CD4-positive, alpha-beta T cell treated with Interleukin-12 subunit alpha and Interleukin-12 subunit beta, for 1 hour (primary cell): ENCODE measurements around the gene CENPL.
"Not testable (repeated sequence)": the region's sequence is repeated elsewhere in the genome, so short reads cannot be mapped to it uniquely, and the experiment has no call there.

ENCODE experiments used
- DNase-seq: peaks from one replicate; pipeline ENCODE4 v3.0.0-alpha.2; 2020

The CENPL gene, protein sequence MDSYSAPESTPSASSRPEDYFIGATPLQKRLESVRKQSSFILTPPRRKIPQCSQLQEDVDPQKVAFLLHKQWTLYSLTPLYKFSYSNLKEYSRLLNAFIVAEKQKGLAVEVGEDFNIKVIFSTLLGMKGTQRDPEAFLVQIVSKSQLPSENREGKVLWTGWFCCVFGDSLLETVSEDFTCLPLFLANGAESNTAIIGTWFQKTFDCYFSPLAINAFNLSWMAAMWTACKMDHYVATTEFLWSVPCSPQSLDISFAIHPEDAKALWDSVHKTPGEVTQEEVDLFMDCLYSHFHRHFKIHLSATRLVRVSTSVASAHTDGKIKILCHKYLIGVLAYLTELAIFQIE

DNA sequence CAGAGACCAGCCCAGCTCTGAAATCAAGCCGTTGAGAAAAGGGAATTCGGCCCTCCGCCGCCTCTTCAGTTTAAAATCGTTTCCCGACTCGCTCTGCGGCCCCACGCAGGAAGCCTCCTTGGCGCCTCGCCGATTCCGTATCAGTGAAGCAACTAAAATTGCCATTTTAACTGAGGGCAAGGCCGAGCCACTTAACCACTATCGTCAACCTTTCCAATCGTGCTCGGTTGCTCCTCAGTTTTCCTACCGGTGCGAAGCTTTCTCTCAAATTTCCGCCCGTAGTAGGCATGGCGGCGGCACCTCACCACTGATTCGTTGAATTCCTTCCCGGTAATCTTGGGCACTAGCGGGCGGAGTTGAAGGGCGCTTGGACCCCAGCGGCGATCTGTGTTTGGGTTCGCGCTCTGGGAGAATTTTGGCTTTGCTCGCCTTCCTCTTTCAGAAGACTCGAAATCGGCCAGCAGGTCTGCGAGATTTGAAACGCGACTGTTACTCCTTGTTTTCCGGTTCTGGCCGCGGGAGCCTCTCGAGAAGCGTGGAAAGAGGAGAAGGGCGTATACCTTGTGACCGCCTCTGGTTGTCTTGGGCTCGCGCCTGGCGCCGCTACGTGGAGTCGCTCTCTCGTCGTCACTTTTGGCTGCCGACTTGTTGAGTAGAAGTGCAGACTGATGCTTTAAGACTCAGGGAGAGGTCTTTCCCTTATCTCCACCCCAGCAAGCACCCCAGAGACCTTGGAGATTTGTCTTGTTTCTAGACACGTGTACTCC is at the start of gene CENPL, which contains the start of gene DARS2:
TSS of gene CENPL (minus strand) at position 569 of the 767 bp plus-strand sequence. CDS start 13,584 bp downstream, outside the sequence.
TSS of gene DARS2 (plus strand) at position 359 of the 767 bp plus-strand sequence. CDS start 557 bp downstream, outside the sequence.
- peak; percentile 93 for DNase-seq

DNA sequence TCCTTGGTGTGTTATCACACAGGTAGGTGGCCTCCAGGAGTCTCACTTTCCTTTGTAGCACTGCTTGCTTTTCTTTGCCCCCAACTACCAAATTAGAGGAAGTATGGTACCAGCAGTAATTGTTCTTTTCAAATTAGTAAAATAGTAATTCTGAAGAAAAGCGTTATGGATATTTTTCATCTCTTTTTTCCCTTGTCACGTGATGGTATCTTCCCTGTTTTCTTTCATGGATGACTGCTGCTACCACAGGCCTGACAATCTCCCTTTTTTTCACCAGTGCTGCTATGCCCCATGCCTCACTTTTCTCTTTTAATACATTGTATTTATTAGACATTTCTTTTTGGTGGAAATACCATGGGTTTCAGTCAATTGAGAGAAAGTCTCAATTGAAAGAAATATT is 46.8 kb upstream of the CENPL start:
- DNase-seq, result no peak

DNA sequence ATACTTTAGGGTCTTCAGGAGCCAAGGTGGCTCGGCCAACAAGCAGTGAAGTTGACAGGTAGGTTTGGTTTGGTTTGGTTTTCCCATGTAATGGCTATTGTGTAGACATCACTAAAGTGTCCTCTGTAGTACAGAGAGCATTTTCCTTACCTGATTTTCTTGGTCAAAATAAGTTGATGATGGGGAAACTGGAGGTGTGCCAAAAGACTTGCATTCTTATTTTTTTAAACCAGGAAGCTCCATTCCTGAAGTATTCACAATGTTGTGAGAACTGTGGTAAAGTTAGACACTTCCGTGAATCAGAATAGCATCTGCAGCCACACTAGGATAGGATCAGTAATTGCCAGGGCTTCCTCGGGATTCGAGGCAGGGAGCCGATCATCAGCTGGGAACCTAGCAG is 46.4 kb upstream of the CENPL start:
- DNase-seq, result no peak

DNA sequence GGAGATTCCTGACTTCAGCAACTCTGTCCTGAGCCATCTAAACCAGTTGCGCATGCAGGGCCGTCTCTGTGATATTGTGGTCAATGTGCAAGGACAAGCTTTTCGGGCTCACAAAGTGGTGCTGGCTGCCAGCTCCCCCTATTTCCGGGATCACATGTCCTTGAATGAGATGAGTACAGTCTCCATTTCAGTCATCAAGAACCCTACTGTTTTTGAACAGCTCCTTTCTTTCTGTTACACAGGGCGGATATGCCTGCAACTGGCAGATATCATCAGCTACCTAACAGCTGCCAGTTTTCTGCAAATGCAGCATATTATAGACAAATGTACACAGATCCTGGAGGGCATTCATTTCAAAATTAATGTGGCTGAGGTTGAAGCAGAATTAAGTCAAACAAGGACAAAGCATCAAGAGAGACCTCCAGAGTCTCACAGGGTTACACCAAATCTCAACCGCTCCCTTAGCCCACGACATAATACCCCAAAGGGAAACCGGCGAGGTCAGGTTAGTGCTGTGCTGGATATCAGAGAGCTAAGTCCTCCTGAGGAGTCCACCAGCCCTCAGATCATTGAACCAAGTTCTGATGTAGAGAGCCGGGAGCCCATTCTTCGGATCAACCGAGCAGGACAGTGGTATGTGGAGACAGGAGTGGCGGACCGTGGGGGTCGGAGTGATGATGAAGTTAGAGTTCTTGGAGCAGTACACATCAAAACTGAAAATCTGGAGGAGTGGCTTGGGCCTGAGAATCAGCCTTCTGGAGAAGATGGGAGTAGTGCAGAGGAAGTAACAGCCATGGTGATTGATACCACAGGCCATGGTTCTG is 45.8 kb upstream of the CENPL start:
- peak; percentile 51 for DNase-seq

DNA sequence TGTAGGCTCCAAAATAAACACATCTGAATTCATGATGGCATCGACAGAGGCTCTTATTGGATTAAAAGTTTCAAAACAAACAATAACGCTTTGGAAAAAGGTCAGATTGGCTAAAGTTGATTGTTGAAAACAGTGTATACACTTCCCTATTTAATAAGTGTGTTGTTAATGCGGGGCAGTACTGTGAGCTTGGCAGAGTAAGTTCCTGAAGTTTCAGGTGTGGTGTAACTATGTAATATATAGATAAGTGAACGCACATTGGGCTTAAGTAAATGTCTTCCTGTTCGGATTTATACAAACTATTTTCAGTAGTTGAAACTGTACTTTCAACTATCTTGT is 44.3 kb upstream of the CENPL start:
- DNase-seq, result no peak

DNA sequence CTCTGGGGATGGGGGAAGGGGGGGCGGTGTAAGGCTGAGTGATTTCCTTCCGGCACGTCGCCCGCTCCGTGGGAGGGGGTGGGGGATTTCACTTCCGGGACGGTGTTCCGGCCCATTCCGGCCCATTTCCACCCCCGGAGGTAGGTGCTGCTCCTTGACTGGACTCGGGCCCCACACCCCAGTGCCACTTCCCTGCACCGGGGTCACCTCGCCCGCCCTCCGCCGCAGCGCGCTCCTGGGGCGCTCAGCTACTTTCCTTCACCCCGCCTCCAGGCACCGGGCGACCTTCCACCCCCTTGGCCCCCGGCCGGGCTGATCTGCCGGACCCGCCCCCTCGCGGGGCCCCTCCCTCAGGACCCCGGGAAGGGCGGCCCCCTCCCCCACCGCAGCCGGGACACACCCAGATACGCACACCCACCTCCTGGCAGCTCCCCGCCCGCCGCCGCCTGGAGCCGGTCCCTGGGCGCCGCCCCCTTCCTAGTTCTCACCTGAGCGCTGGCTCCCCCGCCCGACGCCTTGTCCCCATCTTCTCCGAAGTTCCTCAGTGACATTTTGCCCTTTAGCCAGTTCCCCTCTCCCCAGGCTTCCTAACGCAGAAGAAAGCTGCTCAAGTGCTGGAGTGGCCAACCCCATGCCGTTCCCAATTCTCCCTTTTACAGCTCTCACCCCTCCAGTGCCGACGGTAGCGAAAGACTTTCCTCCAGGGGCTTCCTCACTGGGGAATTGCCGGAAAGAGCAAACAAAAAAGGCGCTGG is 43.8 kb upstream of the CENPL start, which contains the start of gene ZBTB37:
TSS of gene ZBTB37 (plus strand) at position 115 of the 755 bp plus-strand sequence. CDS start 1,846 bp downstream, outside the sequence.
- DNase-seq, result peak; percentile 94

DNA sequence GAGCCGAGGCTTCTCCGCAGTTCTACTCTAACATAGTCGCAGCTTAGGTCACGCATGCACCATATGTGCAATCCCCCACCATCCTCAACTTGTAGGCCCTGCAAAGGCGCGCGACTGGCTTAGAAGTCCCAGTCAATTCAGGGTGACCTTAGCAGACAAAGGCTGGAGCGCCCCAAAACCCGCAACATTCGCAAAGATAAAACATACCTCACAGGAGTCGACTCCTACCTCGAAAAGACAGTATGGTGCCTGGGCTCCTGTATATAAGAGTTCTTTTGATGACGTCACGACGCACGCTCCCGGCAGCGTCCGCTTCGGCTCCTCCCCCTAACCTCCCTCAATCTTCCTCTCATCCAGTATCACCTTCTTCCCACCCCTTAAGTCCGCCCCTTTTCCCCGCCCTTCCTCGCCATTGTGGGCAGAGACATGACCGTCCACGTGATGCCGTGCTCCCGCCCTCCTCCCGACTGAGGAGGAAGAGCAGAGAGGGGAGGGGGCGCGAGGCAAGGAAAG is 43.1 kb upstream of the CENPL start, which contains the start of gene GAS5:
TSS of gene GAS5 (minus strand) at position 237 of the 513 bp plus-strand sequence.
- peak; percentile 99 for DNase-seq

DNA sequence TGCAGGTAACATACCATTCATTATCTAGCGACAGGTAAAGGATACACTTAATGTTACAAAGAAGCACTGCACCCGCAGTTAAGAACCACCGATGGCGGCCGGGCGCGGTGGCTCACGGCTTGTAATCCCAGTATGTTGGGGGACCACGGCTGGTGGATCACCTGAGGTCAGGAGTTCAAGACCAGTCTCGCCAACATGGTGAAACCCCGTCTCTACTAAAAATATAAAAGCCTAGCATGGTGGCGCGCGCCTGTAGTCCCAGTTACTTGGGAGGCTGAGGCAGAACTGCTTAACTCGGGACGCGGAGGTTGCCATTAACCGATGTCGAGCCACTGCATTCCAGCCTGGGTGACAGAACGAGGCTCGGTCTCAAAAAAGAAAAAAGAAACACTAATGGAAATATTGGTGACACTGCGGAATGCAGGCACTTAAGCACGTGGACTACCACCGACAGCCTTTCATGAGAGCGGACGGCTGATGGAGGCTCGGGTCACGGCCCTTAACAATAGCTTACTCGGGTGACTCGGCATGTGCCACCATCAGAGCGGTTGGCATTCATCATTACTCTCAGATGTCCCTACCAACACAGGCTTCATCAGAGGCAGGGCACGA is 42.6 kb upstream of the CENPL start:
- DNase-seq, result no peak

DNA sequence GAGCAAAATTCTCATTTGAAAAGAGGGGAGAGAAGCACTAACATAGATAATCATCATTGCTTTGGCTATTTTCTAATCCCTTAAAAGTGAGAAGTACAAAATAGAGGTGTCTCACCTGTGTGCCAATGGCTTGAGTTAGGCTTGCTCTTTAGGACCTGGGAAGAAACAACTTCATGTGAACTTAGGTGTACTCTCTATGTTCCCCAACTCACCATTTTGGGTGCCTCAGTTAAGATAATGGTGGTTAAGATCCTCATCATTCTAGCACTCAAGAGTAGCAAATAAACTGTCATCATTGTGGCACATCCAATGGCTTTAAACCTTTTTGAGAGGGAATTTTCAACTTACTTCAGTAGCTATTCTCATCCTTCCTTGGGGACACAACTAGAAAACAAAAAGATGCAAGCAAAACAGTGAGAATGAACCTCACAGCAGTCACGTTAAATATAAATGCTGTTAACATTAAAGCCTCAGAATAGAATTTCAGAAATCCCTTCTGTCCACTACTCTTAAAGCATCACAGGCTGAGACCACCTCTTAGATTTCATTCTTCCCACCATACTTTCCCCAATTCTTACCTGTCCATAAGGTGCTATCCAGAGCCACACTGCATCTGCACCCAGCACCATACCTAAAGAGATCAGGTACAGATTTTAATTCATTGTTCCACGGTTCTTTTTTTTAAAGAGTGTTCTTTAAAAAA is 41.9 kb upstream of the CENPL start:
- no peak for DNase-seq

DNA sequence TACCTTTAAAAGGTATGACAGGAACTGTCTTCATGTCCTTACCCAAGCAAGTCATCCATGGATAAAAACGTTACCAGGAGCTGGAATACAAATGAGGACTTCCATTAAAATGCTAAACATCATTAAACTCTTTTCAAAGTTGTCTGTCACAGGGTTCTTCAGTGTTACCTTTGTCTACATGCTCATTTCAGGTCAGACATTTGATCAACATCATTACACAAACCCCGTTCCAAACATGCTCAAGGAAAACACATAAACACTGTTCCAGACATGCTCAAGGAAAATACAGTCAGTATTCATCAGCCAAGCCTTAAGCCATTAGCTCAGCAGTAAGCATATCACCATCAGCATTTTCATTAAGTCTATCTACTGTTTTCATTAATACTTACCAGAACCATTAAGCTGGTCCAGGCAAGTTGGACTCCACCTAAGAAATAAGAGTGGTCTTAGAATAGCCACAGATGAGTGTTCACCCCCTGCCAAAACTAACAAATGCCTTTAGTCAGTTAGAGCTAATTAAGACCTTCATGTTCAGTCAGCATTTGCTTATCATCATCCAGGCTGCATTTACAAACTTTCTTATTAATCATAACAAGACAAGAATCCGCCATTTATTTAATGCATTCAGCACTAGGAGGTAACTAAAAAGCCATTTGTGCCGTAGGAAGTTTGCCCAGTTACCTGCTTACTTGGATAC is 40.9 kb upstream of the CENPL start:
- no peak for DNase-seq

DNA sequence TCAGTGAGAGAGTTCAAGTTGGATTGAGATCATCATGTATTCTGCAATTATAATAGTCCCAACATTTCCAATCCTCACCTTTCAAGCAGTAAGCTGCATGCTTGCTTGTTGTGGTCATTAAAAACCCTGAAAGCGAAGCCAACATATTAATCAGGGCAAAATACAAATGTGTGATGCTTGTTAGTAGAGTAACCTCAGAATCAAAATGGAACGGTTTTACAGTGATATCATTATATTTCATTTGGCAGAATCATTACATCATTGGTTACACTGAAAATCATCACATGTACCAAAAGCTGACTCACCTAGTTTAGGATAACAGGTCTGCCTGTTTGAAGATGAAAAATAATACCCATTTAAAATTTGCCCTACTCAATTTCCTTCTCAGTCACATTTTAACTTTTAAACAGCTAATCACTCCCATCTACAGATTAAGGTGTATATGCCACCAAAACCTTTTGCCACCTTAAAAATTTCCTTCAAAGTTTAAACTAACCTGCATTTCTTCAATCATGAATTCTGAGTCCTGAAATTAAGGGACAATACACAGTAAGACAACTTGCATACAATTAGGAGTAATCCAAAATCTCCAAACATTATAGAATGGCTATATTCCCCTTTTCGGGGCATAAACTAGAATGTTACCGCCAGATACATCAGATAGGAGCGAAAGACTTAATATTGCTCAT is 39.6 kb upstream of the CENPL start:
- DNase-seq, result no peak

DNA sequence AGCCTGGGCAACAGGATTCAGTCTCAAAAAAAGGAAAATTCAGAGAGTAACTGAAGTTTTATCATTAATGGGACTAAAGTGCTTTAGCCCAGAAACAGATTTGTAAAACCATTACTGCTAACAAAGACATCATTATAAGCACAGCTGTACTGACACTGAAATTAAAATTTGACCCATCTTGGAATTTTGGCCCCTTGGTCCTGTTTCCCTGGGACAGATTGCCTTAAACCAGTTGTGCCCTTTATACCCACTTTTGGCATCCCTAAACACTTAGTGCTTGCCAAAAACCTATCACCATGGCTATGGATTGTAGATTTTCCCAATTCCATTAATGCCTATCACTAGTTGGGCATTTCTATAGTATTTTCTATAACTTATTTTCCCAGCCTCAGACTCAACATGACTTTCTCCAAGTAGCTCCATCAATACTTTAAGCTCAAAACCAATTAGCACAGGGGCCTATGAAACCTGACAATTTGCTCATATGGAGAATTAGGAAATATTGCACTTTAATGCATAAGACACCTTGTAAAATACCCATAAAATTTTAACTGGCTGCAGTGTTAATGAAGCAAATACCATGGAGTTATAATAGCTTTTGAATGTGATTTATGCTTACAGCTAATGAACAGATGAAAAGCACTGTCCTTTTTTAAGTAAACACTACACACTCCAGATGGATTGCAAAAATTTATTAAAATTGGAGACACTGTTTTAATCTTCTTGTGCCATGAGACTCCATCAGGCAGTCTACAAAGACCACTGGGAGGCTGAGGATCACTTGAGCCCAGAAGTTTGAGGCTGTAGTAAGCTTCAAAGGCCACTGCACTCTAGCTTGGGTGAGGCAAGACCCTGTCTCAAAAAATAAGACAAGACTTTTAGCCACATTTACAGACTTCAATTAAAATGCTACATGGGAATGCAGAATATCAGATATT is 38.8 kb upstream of the CENPL start:
- no peak for DNase-seq

DNA sequence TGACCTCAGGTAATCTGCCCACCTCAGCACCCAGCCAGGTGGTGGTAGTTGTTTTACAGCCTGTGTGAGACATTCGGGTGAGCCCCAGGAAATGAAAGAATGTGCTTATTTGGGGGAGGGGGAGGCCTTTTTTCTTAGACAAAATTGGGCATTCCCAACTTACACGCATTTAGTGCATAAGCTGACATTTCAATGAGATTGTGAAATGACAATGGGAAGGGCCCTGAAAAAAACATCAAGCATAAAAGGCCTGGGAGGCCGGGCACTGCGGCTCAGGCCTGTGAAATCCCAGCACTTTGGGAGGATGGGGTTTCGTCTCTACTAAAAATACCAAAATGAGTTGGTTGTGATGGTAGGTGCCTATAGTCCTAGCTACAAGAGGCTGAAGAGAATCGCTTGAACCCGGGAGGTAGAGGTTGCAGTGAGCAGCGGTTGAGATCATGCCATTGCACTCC is 38.1 kb upstream of the CENPL start:
- no peak for DNase-seq

DNA sequence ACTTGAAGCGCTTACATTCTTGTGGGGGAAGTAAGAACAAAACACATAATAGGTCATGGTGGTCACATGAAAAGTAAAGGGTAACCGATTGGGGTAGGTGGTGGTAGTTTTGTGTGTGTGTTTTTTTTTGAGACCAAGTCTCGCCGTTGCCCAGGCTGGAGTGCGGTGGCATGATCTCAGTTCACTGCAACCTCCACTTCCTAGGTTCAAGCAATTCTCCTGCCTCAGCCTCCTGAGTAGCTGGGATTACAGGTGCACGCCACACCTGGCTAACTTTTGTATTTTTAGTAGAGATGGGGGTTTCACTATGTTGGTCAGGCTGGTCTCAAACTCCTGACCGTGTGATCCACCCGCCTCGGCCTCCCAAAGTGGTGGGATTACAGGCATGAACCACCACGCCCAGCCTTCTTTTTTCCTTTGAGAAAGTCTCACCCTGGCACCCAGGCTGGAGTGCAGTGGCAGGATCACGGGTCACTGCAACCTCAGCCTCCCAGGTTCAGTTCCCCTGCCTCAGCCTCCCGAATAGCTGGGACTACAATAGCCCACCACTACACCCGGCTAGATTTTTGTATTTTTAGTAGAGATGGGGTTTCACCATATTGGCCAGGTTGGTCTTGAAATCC is 37.6 kb upstream of the CENPL start:
- not testable (repeated sequence) for DNase-seq

DNA sequence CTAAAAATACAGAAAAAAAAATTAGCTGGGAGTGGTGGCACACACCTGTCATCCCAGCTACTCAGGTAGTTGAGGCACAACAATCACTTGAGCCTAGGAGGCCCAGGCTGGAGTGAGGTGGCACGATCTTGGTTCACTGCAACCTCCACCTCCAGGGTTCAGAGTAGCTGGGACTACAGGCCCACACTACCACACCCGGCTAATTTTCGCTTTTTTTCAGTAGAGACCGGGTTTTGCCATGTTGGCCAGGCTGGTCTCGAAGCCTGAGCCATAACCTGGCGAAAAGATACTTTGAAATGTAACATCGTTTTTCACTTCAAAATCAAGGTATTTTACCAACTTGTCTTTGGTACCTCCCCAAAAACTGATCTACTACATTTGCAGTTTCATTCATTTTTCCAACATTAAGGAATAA is 37.1 kb upstream of the CENPL start:
- no peak for DNase-seq

DNA sequence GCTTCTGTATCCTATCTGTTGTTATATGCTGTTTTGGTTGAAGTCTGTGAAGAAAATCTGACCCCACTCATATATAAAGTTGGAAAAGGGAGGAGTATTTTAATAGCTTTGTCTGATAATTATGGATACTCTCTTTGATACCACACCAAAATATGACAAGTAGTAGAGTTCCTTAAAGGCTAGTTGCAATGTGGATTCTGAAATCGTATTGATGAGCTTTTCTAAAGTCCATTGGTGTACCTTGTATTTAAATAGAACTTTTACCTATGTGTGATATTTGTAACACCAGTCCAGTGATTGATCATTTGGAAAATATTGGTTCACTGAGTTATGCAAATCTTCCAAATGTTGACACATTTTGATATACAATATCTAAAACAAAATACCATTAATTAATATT is 35.4 kb upstream of the CENPL start:
- no peak for DNase-seq

DNA sequence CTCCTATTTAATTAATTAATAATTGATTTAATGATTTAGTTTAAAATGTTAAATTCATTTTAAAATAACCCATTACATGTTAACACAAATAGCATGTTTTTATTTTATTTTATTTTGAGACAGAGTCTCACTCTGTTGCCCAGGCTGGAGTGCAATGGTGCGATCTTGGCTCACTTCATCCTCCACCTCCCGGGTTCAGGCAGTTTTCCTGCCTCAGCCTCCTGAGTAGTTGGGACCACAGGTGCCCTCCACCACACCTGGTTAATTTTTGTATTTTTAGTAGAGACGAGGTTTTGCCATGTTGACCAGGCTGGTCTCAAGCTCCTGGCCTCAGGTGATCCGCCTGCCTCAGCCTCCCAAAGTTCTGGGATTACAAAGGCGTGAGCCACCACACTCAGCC is 34.9 kb upstream of the CENPL start:
- not testable (repeated sequence) for DNase-seq

DNA sequence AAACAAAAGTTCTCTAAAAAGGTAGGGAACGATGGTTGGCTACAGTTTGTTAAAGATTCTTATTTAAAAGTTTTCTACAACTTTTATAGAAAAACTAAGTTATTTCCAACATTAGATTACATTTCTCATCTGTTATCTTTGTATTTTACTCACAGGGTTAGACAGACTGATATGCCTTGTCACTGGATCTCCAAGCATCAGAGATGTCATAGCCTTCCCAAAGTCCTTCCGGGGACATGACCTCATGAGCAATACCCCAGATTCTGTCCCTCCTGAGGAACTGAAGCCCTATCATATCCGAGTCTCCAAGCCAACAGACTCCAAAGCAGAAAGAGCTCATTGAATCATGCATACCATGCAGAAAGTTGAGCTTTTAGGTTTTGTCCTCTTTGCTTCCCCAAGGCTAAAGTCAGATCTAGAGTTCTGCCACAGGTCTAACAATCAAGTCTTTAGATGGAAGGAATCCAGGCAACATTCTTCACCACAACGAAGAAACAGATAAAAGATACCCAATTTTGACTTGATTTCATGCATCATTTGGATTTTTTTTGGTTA is 32.8 kb upstream of the CENPL start:
- DNase-seq, result no peak
